Measurements from ENCODE around the gene NT5DC3.

The NT5DC3 gene

DNA sequence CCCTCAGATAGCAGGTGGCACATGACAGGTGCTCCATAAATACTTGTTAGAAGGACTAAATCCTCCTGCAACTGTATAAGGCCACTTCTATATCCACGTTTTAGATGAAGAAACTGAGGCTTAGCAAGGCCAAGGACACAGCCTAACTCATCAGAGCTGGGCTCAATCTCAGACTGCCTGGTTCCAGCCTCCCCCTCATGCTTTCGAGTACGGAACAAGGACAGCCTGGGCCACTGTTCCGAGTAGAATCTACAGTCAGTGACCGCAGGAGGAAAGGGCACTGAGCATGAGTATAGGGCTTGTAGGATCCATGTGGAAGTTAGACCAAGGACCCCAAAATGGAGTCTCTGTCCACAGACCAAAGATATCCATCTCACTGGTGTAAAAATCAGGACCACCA is 84.6 kb downstream of the NT5DC3 start:
- no peak overlapping the region for H3K4me3 ChIP-seq (ENCODE audit: low read depth, low read length)

DNA sequence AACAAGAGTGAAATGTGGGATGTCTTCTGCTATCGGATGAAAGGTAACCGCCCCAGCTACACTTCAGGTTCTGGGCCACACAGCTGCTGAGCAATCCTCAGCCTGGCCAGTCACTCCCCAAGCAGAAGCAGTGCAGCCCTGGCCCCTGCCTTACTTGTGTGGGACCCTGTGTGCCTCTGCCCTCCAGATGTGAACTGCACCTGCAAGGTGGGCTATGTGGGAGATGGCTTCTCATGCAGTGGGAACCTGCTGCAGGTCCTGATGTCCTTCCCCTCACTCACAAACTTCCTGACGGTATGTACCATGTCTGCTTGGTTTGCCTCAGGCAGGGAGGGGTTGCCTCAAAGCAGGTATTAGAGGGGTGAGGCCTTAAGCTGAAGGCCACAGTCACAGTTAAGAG is 85.6 kb downstream of the NT5DC3 start:
- H3K4me3 ChIP-seq (ENCODE audit: low read depth, low read length), result no peak overlapping the region

DNA sequence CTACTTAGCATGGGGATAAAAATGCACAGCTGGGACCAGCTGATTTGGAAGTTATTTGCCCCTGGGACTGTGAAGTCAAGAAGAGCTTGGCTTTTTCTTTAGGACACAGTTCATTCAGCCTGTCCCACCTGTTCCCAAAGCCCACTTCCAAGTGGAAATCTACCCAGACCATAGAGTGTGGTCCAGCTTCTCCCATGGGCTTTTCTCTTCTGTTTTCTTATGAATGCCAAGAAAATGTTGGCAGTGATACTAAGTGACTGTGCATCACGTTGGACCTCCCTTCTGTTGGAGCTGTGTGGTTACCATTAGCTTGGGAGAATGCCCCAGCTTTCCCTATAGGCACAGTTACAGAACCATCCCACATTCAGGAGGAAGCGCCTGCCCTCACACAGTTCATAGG is 89.4 kb downstream of the NT5DC3 start:
- H3K4me3 ChIP-seq (ENCODE audit: low read depth, low read length), result no peak overlapping the region

DNA sequence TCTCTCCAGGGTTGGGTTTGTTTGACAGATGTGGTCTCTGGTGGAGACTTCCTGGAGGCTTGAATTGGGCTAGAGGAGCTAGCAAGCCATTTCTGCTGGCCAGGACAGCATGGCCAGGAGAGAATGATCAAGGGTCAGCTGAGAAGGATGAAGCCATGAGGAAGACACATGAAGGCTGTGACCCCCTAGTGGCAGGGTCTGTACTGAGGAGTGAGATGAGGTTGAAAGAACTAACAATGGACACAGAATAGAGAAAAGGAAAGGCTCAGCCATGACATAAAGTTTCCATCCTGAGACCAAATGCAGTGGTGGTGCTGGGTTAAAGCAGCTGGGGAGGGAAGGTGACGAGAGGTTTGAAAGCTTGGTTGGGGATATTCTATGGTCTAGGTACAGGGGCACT is 89.9 kb downstream of the NT5DC3 start:
- H3K4me3 ChIP-seq (ENCODE audit: low read depth, low read length), result no peak overlapping the region

DNA sequence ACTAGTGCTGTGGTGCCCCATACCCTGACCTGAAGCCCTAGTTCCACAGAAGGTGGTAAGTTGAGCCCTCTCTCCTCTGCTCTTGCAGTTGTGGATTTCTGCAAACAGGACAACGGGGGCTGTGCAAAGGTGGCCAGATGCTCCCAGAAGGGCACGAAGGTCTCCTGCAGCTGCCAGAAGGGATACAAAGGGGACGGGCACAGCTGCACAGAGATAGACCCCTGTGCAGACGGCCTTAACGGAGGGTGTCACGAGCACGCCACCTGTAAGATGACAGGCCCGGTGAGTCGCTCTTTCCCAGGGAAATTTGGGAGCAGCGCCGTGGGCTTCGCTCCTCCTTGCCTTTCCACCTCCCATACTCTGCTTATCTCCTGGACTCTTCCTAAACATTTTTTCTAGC is 92.2 kb downstream of the NT5DC3 start:
- no peak overlapping the region for H3K4me3 ChIP-seq (ENCODE audit: low read depth, low read length)

DNA sequence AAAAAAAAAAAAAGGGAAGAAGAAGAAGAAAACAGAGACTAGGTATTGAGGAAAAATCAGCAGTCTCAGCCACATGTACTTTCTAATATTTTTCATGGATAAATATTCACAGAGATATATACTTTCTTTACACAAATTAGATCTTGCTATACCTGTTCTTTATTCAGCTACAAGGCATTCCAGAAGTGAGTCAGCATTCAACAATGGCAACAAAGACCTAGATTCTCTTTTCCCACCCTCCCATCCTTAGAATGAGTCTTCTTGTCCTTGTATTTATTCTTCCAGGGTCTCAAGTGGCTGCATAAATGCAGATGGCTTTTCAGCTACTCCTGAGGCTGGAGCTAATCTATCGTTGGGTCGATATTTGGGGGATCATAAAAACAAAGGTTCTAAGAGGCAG is 93.0 kb downstream of the NT5DC3 start:
- H3K4me3 ChIP-seq (ENCODE audit: low read depth, low read length), result no peak overlapping the region

DNA sequence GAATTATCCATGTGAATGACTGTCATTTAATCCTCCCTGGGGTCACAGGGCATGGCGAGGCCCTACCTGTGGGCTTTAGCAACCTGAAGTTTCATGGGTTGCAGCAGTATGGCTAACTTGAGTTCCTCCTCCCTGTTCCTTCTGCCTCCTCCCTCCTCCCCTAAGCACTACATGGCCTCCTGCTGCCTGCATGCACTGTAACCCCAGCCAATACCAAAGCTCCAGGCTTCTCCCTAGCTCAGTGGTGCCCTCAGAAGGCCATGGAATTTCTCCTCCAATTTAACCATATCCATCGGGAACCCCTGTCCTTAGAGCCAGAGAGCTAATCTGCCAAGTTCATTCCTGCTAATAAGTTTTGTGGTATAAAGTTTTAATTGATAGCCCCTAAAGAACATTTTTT is 95.1 kb downstream of the NT5DC3 start:
- no peak overlapping the region for H3K4me3 ChIP-seq (ENCODE audit: low read depth, low read length)

DNA sequence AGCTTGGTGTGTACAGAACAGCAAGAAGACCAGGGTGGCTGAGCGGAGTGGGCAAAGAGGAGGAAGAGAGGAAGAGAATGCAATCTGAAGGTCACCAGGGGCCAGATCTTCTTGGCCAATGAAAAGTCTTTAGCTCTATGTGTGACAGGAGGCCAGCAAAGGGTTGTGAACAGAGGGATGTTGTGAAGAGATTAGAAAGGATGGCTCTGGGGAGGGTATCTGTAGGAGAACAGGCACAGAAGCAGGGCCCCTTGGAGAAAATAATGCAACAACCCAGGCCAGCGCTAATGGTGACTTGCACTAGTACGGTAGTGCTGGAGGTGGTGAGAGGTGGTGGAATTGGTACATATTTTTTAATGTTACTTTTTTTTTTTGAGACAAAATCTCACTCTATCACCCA is 97.2 kb downstream of the NT5DC3 start:
- H3K4me3 ChIP-seq (ENCODE audit: low read depth, low read length), result no peak overlapping the region

DNA sequence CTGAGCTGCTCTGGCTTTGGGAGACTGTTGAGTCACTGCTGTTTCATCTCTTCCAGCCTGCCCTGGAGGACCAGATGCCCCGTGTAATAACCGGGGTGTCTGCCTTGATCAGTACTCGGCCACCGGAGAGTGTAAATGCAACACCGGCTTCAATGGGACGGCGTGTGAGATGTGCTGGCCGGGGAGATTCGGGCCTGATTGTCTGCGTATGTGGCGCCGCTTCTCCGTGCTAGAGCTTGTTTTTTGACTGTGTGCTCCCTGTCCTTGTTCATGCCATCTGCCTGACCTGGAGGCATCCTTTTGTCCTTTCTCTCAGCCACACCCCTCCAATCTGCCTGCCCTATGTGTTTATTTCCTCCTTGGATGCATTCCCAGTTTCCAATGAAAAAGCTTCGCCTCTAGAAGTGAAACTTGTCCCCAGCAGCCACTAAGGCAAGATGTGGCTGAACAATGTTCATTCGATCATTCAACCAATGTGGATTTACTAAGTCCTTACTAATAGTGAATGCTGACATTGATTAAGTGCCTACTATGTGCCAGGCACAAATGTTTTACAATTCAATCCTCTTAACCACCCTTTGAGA is 98.6 kb downstream of the NT5DC3 start:
- H3K4me3 ChIP-seq (ENCODE audit: low read depth, low read length), result no peak overlapping the region

DNA sequence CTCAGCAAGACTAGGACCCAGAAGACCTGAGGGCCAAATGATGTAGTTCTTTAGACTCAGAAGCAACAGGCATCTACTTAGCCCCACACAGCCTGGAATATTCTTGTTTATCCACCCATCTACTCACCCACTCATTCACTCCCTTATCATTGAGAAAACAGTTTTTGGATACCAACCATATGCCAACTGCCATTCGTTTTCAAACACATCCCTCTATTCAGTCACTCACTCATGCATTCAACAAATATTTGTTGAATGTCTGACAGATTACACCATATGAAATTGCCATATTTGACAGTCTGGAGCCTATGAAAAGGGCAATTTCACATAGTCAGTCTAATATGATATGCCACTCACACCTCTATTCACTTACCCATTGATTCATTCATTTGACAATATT is 103.2 kb downstream of the NT5DC3 start:
- no peak overlapping the region for H3K4me3 ChIP-seq (ENCODE audit: low read depth, low read length)

DNA sequence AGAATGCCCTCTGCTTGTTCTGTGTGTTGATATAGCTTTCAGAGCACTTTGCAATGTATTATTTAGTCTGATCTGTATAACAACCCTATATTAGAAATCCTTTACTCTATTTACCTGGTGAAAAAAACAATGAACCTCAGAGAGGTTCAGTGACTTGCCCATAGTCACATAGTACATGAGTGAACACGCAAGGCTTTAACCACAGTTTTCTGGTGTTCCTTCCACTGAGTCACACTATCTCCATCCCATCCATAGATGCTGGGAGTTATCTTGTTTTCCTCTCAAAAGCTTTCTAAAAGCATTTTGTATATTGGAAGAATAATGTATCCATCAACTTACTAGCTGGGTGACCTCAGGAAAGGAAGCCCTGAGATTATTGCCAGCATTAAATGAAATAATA is 104.5 kb downstream of the NT5DC3 start:
- no peak overlapping the region for H3K4me3 ChIP-seq (ENCODE audit: low read depth, low read length)

DNA sequence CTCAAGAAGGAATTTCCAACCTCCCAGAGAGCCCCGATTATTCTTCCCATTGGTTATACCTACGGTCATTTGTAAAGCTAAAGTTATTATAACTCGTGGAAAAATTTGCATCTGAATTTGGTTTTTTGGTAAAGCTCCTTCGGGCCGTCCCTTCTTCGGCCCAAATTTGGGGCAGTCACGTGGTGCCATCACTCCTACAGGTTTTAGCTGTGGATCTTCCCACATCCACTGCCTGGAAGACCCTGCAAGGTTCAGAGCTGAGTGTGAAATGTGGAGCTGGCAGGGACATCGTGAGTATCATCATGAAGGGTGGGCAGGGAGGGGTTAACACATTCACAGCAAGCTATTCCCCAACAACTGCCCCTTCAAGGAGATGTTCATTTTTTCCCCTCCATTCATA is 105.7 kb downstream of the NT5DC3 start:
- no peak overlapping the region for H3K4me3 ChIP-seq (ENCODE audit: low read depth, low read length)

DNA sequence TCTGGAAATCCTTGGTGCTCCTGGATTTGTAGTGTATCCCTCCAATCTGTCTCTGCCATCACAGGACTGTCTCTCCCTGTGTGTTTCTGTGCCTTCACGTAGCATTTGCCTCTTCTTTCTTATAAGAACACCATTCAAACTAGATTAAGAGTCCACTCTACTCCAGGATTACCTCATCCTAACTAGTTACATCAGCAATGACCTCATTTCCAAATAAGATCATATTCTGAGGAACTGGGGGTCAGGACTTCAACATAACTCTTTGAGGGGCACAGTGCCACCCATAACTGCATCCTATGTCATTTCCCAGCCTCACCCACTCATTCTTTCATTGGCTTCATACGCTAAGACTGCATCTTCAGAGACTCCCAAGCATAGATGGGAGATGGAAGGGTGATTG is 106.2 kb downstream of the NT5DC3 start:
- no peak overlapping the region for H3K4me3 ChIP-seq (ENCODE audit: low read depth, low read length)

DNA sequence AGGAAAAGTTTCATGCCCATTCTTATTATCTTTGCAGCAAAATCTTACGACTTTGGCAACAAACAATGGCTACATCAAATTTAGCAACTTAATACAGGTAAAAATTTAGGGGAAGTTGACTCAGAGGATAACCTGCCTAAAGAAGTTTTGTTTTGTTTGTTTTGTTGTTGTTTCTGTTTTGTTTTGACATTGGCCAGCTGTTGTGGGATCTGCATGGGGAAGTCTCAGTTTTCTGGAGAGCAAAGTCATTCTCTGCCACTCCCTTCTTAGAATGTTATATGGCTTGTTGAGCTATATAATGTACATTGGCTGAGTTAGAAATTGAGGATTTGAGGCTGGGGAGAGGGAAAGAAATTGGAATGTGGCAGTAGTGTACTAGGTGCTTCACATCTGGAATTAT is 109.5 kb downstream of the NT5DC3 start:
- no peak overlapping the region for H3K4me3 ChIP-seq (ENCODE audit: low read depth, low read length)

DNA sequence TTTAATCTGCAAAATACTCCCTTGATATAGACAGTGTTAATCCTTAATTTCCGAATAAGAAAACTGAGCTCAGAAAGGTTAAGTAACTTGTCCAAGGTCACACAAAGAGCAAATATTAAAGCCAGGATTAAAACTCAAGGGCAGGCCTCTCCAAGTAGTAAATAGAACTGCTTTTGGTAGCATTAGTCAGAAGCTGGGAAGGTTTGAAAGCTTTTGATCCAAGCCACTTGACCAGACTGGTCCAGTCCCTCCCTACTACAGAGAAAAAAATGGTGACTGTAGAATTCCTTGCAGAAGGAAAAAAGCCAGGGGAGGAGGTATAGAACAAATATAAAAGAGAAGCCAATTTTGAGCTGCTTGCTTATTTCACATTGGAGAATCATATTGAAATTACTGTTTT is 111.5 kb downstream of the NT5DC3 start:
- no peak overlapping the region for H3K4me3 ChIP-seq (ENCODE audit: low read depth, low read length)

DNA sequence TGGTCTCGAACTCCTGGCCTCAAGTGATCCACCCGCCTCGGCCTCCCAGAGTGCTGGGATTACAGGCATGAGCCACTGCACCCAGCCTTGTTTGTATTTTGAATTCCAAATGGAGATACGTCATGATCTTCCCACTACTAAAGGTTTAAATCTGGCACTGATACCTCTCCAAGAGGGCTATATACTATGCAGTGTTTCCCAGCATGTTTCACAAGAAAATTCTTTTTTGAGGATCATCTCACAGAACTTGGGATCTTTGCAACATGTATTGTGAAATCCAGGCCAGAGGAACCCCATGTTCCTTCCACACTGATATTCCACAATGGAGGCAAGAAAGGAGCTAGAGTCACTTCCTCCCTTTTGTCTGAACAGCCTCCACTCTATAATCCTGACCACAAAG is 112.7 kb downstream of the NT5DC3 start:
- H3K4me3 ChIP-seq (ENCODE audit: low read depth, low read length), result no peak overlapping the region

DNA sequence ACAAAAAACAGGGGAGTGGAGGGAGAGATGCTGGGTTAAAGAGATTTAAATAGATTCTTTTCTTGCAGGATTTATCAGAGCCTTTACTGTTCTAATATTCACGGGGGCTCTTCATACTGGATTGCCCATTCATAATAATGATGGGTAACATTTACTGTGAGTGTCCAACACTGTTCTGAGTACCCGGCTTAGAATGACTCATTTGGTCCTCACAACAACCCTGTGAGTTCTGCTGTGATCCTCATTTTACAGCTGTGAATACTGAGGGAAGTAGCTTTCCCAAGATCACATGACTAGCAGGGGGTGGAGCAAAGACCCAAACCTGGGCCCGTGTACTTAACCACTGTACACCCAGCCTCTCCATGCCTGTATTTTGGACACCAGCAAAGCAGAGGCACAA is 113.4 kb downstream of the NT5DC3 start:
- no peak overlapping the region for H3K4me3 ChIP-seq (ENCODE audit: low read depth, low read length)

DNA sequence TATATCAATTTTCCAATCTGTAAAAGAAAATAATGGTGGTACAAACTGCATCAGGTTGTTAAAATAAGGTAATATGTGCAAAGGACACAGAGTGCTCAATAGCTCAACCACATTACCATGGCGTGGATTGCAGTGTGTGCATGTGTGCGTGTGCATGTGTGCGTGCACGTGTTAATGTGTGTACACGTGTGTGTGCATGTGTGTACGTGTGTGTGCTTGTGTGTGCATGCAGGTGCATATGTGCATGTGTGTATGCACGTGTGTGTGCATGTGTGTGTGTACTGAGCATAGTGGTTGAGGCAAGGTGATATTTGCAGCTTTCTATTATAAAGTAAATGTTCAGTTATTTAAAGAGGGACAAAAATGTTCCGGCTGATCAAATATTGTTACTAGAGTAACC is 115.6 kb downstream of the NT5DC3 start:
- H3K4me3 ChIP-seq (ENCODE audit: low read depth, low read length), result no peak overlapping the region
